DMS53 (cell line): ENCODE measurements around the gene KCP.
A peak's percentile ranks its signal among the peaks of the same experiment; 100 is the strongest.

Experiments
- DNase-seq: peaks from one replicate; lab custom pipeline; 2025; lab: John Stamatoyannopoulos, UW

Gene KCP

GRCh38 chr7:128887169-128888038 is 23.1 kb downstream of the KCP start:
- peak; percentile 46 for DNase-seq

GRCh38 chr7:128886391-128887168 is 23.9 kb downstream of the KCP start:
- DNase-seq: no peak

- no peak for DNase-seq
Measured at GRCh38 chr7:128885370-128886187, 24.9 kb downstream of the KCP start.

GRCh38 chr7:128884561-128885369 is 25.7 kb downstream of the KCP start:
- DNase-seq: no peak

- DNase-seq: peak; percentile 89
Measured at GRCh38 chr7:128883622-128884448, 26.7 kb downstream of the KCP start.

GRCh38 chr7:128882134-128882533 is 28.4 kb downstream of the KCP start:
- DNase-seq: no peak

- DNase-seq: no peak
Measured at GRCh38 chr7:128881458-128882125, 28.9 kb downstream of the KCP start.

GRCh38 chr7:128880791-128881457 is 29.6 kb downstream of the KCP start:
- DNase-seq: no peak

- DNase-seq: peak; percentile 93
Measured at GRCh38 chr7:128879939-128880746, 30.4 kb downstream of the KCP start.

- peak; percentile 65 for DNase-seq
Measured at GRCh38 chr7:128879461-128879938, 31.0 kb downstream of the KCP start.

GRCh38 chr7:128878226-128879105 is 32.0 kb downstream of the KCP start:
- no peak for DNase-seq

- no peak for DNase-seq
Measured at GRCh38 chr7:128877756-128878120, 32.8 kb downstream of the KCP start.

- no peak for DNase-seq
Measured at GRCh38 chr7:128876978-128877755, 33.3 kb downstream of the KCP start.

- no peak for DNase-seq
Measured at GRCh38 chr7:128876586-128876977, 33.9 kb downstream of the KCP start.

- DNase-seq: no peak
Measured at GRCh38 chr7:128876127-128876526, 34.4 kb downstream of the KCP start.

GRCh38 chr7:128875523-128875948 is 35.0 kb downstream of the KCP start:
- DNase-seq: no peak
